HCT116 (cell line): ENCODE data around the gene TKTL1. TPM values are rescaled to one million over a fixed set of nuclear protein-coding genes. Genes with fewer than 3 reads are reported as not detected.

Source experiments
- ATAC-seq: fragments of 200-7000 bp; cut with Tn5 transposase; 2 replicates; pipeline ENCODE4 v1.9.1; 2020; ENCODE audit warnings: mild to moderate bottlenecking, moderate library complexity
- BruUV-seq: library from RNA; stranded (reverse); fragments of 400-500 nt; replicated peaks from 2 replicates; lab custom pipeline; 2021; lab: Mats Ljungman, UMichigan
- CTCF ChIA-PET: fragments of 300-600 bp; sonication (Branson Sonifier 250); formaldehyde crosslinking; loops from one replicate; lab custom pipeline; 2021; ENCODE audit warnings: antibody characterized with exemption; lab: Charles Lee
- POLR2A ChIA-PET: fragments of 300-600, 350-600 bp; sonication (Branson Sonifier 250); formaldehyde crosslinking; loops from one replicate; lab custom pipeline; 2021; ENCODE audit warnings: antibody characterized with exemption; lab: Charles Lee
- RAD21 ChIA-PET, 2 experiments: fragments of 300-600 bp; sonication (Branson Sonifier 250); formaldehyde crosslinking; loops; one replicate each; lab custom pipeline; 2023; ENCODE audit warnings: low total read pairs in 2 of 2; ENCODE audit not compliant: uncharacterized antibody in 2 of 2, unreplicated experiment in 2 of 2, low non-redundant PET in 1 of 2; lab: Charles Lee
- DNase-seq: peaks from one replicate; pipeline ENCODE4 v3.0.0-alpha.2; 2010; ENCODE audit warnings: low read depth, low spot score
- H2AFZ ChIP-seq: fragments of 200-600 bp; shearing (Covaris generic), sonication (generic); 2 replicates; pipeline ENCODE4 v1.6.1; 2017; ENCODE audit warnings: low read depth, mixed run types, mixed read lengths, antibody characterized with exemption, low read length; ENCODE audit not compliant: poor library complexity, severe bottlenecking
- H3K27ac ChIP-seq: 2 replicates; pipeline ENCODE4 v1.5.1; 2012; ENCODE audit warnings: low read depth, low read length
- H3K27me3 ChIP-seq: fragments of 200-600 bp; sonication (generic); 2 replicates; pipeline ENCODE4 v1.6.1; 2016; ENCODE audit warnings: mixed run types, low read length, mixed read lengths; ENCODE audit not compliant: insufficient read depth
- H3K36me3 ChIP-seq, 2 experiments: fragments of 200-500 bp in 1 of 2; fragments of 200-600 bp in 1 of 2; sonication (Bioruptor generic) in 1 of 2; sonication (generic) in 1 of 2; 2 replicates each; pipeline versions ENCODE4 v1.5.1 to v1.6.1; 2014 to 2016; ENCODE audit warnings: low read length in 2 of 2, inconsistent platforms in 1 of 2, mixed read lengths in 1 of 2, mixed run types in 1 of 2; ENCODE audit not compliant: insufficient read depth in 2 of 2, control insufficient read depth in 1 of 2
- H3K4me1 ChIP-seq, 2 experiments: fragments of 200-600 bp in 1 of 2; sonication (generic) in 1 of 2; 2 replicates each; pipeline versions ENCODE4 v1.5.1 to v1.6.1; 2012 to 2017; ENCODE audit warnings: low read length in 2 of 2, inconsistent platforms in 1 of 2, mild to moderate bottlenecking in 1 of 2, mixed read lengths in 1 of 2, mixed run types in 1 of 2, moderate library complexity in 1 of 2; ENCODE audit not compliant: insufficient read depth in 2 of 2, control insufficient read depth in 1 of 2
- H3K4me2 ChIP-seq: fragments of 200-600 bp; sonication (generic); 2 replicates; pipeline ENCODE4 v1.6.1; 2017; ENCODE audit warnings: mixed run types, low read length, mixed read lengths
- H3K4me3 ChIP-seq, 2 experiments: fragments of 200-600 bp in 1 of 2; sonication (generic) in 1 of 2; replicated peaks in 1 of 2; 2 replicates each; pipeline ENCODE4 v1.5.1; 2011 to 2016; ENCODE audit warnings: low read length in 2 of 2, control low read depth in 1 of 2, low read depth in 1 of 2, mild to moderate bottlenecking in 1 of 2, mixed read lengths in 1 of 2, mixed run types in 1 of 2
- H3K79me2 ChIP-seq: fragments of 200-600 bp; sonication (generic); 2 replicates; pipeline ENCODE4 v1.6.1; 2017; ENCODE audit warnings: mild to moderate bottlenecking, mixed run types, low read length, moderate library complexity, mixed read lengths; ENCODE audit not compliant: insufficient read depth
- H3K9ac ChIP-seq: fragments of 200-600 bp; sonication (generic); 2 replicates; pipeline ENCODE4 v1.6.1; 2016; ENCODE audit warnings: low read length, mixed read lengths
- H3K9me2 ChIP-seq: fragments of 200-600 bp; sonication (generic), shearing (Covaris generic); 2 replicates; pipeline ENCODE4 v1.6.1; 2017; ENCODE audit warnings: mixed run types, mild to moderate bottlenecking, moderate library complexity; ENCODE audit not compliant: insufficient read depth
- H3K9me3 ChIP-seq, 2 experiments: fragments of 200-500 bp in 1 of 2; fragments of 200-600 bp in 1 of 2; sonication (Bioruptor generic) in 1 of 2; sonication (generic) in 1 of 2; 2 replicates each; pipeline ENCODE4 v1.6.1; 2014 to 2017; ENCODE audit warnings: low read length in 2 of 2, mixed read lengths in 2 of 2, inconsistent platforms in 1 of 2, low read depth in 1 of 2, mild to moderate bottlenecking in 1 of 2, mixed run types in 1 of 2, moderate library complexity in 1 of 2; ENCODE audit not compliant: control insufficient read depth in 1 of 2, insufficient read depth in 1 of 2
- H4K20me1 ChIP-seq: fragments of 200-600 bp; sonication (generic), shearing (Covaris generic); 2 replicates; pipeline ENCODE4 v1.6.1; 2017; ENCODE audit warnings: mixed run types, mild to moderate bottlenecking, moderate library complexity; ENCODE audit not compliant: insufficient read depth
- EGR1 ChIP-seq: IDR thresholded peaks from 2 replicates; pipeline ENCODE4 v1.6.1; 2012; ENCODE audit warnings: low read depth
- FOSL1 ChIP-seq: IDR thresholded peaks from 2 replicates; pipeline ENCODE4 v1.6.1; 2012; ENCODE audit warnings: low read depth
- JUND ChIP-seq: IDR thresholded peaks from 2 replicates; pipeline ENCODE4 v1.6.1; 2012
- POLR2A ChIP-seq: IDR thresholded peaks from 2 replicates; pipeline ENCODE4 v1.7.0; 2011; ENCODE audit warnings: borderline replicate concordance; ENCODE audit not compliant: insufficient read depth, insufficient read length; ENCODE audit errors: extremely low read depth
- POLR2AphosphoS5 ChIP-seq: IDR thresholded peaks from 2 replicates; pipeline ENCODE4 v1.6.1; 2011; ENCODE audit warnings: mild to moderate bottlenecking, low read depth, low read length, moderate library complexity
- RAD21 ChIP-seq: IDR thresholded peaks from 2 replicates; pipeline ENCODE4 v1.6.1; 2012; ENCODE audit warnings: low read depth, mild to moderate bottlenecking
- SIN3A ChIP-seq: IDR thresholded peaks from 2 replicates; pipeline ENCODE4 v1.6.1; 2012; ENCODE audit warnings: low read depth
- SRF ChIP-seq: IDR thresholded peaks from 2 replicates; pipeline ENCODE4 v1.6.1; 2012; ENCODE audit warnings: low read depth
- YY1 ChIP-seq: IDR thresholded peaks from 2 replicates; pipeline ENCODE4 v1.6.1; 2011; ENCODE audit warnings: low read length, low read depth, moderate library complexity, mild to moderate bottlenecking; ENCODE audit not compliant: insufficient replicate concordance; ENCODE audit errors: extremely low read depth
- ZFX ChIP-seq: fragments of 450-650 bp; IDR thresholded peaks from 2 replicates; pipeline ENCODE4 v1.6.1; 2017
- ZNF274 ChIP-seq: fragments of 200-500 bp; sonication (Bioruptor generic); IDR thresholded peaks from 2 replicates; pipeline ENCODE4 v1.6.1; 2014; ENCODE audit warnings: mild to moderate bottlenecking, low read depth, low read length, inconsistent platforms
- intact Hi-C: fragments of 100-400 bp; cut with micrococcal nuclease; formaldehyde crosslinking; loops from 2 replicates; pipeline ENCODE4 v1.10.0; 2022
- total RNA-seq: library from RNA; stranded (reverse); gene quantifications from one replicate; pipeline ENCODE4 v1.2.1, GENCODE V29; 2021; ENCODE audit not compliant: unreplicated experiment
- TF ChIP-seq, protein P1 (sequence below): IDR thresholded peaks from 2 replicates; pipeline ENCODE4 v1.6.1; 2012
- TF ChIP-seq, protein P2 (sequence below): IDR thresholded peaks from 2 replicates; pipeline ENCODE4 v1.6.1; 2012
- TF ChIP-seq, protein P3 (sequence below): IDR thresholded peaks from 2 replicates; pipeline ENCODE4 v1.6.1; 2012; ENCODE audit warnings: low read depth

Gene TKTL1
- total RNA-seq, 1 experiment from 2014 or later: 0.34 TPM

DNA sequence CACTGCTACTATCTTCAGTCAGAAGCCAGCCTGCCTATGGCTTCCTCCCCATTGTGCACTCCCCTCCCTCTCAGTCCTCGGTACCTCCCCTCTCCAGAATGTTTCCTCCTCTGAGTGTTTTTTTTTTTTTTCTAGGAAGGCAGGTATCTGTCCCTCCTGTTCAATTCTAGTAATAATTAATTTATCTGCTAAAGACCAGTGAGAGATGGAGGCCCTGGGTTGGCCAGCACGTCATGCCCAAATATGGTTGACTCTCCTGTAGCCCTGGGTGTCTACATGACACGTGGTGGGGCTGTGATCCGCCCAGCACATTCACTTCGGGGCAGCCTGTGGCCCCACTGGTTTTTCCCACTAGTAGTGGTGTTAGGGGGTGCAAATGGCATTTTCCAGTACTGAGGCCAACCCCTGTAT lies 77.0 kb downstream of the TKTL1 start:
- no TSS peak for BruUV-seq

More for the DNA sequence above, 77.0 kb downstream of the TKTL1 start:
- Histone ChIP-seq H3K9me2 (no peaks in the 10 kb centered on the region), H3K4me2 (peak overlapping the region; percentile 91; the same call in 1 of the 2 replicates), H3K9ac (no peak overlapping the region), H3K9me3 (no peaks in the 10 kb centered on the region), H3K4me1 (peaks cover 19 to 61% of the 10 kb centered on the region in 2 experiments), H3K27me3 (no peaks in the 10 kb centered on the region), H4K20me1 (no peaks in the 10 kb centered on the region), H3K79me2 (peaks cover 33% of the 10 kb centered on the region), H3K4me3 (no peak overlapping the region), H3K27ac (peak overlapping the region; percentile 53; the same call in 1 of the 2 replicates), H2AFZ (no peak overlapping the region), H3K36me3 (peaks cover under 1 to 4% of the 10 kb centered on the region in 2 experiments; a peak in 2 of 4 replicates)
- intact Hi-C loops: loop anchor here (1.0 kb wide), 1 partner anchor 163 kb away; no protein-coding TSS in a partner anchor
- TF ChIP-seq POLR2AphosphoS5 (no peak), FOSL1 (no peak), SIN3A (no peak), ZFX (no peak), POLR2A (no peak), YY1 (no peak), ZNF274 (no peak), EGR1 (no peak), SRF (no peak), JUND (no peak), RAD21 (no peak)
- TF ChIP-seq, protein P1, sequence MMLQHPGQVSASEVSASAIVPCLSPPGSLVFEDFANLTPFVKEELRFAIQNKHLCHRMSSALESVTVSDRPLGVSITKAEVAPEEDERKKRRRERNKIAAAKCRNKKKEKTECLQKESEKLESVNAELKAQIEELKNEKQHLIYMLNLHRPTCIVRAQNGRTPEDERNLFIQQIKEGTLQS: no peak
- TF ChIP-seq, protein P2, sequence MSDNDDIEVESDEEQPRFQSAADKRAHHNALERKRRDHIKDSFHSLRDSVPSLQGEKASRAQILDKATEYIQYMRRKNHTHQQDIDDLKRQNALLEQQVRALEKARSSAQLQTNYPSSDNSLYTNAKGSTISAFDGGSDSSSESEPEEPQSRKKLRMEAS: no peak
- TF ChIP-seq, protein P3, sequence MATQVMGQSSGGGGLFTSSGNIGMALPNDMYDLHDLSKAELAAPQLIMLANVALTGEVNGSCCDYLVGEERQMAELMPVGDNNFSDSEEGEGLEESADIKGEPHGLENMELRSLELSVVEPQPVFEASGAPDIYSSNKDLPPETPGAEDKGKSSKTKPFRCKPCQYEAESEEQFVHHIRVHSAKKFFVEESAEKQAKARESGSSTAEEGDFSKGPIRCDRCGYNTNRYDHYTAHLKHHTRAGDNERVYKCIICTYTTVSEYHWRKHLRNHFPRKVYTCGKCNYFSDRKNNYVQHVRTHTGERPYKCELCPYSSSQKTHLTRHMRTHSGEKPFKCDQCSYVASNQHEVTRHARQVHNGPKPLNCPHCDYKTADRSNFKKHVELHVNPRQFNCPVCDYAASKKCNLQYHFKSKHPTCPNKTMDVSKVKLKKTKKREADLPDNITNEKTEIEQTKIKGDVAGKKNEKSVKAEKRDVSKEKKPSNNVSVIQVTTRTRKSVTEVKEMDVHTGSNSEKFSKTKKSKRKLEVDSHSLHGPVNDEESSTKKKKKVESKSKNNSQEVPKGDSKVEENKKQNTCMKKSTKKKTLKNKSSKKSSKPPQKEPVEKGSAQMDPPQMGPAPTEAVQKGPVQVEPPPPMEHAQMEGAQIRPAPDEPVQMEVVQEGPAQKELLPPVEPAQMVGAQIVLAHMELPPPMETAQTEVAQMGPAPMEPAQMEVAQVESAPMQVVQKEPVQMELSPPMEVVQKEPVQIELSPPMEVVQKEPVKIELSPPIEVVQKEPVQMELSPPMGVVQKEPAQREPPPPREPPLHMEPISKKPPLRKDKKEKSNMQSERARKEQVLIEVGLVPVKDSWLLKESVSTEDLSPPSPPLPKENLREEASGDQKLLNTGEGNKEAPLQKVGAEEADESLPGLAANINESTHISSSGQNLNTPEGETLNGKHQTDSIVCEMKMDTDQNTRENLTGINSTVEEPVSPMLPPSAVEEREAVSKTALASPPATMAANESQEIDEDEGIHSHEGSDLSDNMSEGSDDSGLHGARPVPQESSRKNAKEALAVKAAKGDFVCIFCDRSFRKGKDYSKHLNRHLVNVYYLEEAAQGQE: no peak
- ChIA-PET POLR2A (interaction anchor here (1.1 to 2.3 kb wide), 6 partner anchors 10 to 175 kb away, joined by 3 to 12 read pairs (median 4); partner anchors contain the start of genes IKBKG, RPL10 and SLC10A3), RAD21 (no interaction called here), CTCF (interaction anchor here (1.0 to 1.6 kb wide), 9 partner anchors 9 to 171 kb away, joined by 3 to 18 read pairs (median 4); partner anchors contain the start of genes RPL10 and SLC10A3)
- DNase-seq (no peak), ATAC-seq (no peak)
